ENCODE data around the gene CCDC92B. TPM values are rescaled to one million over a fixed set of nuclear protein-coding genes. Genes with fewer than 3 reads are reported as not detected.
"Not testable (repeated sequence)": the region's sequence is repeated elsewhere in the genome, so short reads cannot be mapped to it uniquely, and the experiment has no call there.

The CCDC92B gene
- total RNA-seq, 1 experiment from 2014 or later: 0.66 TPM

DNA sequence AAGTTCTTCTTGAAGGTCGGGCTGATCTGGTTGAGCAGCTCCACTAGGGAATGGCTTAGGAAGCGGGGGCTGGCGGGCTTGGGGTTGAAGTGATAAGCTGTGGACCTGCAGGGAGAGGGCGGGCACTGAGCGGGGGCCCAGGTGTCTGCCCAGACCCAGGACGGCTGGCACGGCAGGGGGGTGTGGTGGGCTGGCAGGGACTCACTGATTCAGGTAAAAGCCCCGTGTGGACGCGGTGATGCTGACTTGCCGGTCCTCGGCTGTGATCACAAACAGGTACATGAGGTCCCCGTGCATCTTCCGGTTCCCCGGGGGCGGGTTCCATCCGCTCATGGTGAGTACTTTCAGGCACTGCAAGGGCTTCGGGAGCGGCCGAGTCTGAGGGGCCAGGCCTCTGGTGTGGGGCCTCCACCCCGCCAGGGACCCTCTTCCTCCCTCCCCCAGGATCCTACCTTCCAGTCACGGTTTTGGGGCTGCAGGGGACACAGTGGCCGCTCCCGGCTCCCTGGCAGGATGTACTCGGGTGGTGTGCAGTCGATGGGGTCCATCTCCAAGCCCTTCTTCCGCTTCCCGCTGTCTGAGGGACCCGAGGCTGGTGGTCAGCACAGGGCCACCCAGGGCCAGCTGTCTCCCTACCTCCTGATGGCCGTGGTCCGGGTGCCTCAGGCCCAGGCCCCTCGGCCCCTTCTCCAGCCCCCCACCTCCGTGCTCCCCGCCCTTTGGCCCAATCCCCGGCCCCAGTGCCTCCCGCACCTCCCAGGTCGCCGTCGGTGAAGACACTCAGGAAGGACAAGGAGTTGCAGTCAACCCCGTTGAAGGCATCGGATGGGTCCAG lies 48.1 kb downstream of the CCDC92B start:
- intact Hi-C loops (cut with micrococcal nuclease; ENCODE audit: unreplicated experiment): no loop called here
- ChIA-PET CTCF (no interaction called here), POLR2A (no interaction called here)
- H3K4me3 Mint-ChIP-seq (ENCODE audit: unreplicated experiment): no peak overlapping the region
- no peaks in the 10 kb centered on the region for H3K27me3 Mint-ChIP-seq (ENCODE audit: insufficient read depth, unreplicated experiment)
- DNase-seq: peak in 1 of 2 experiments; percentile 34
- Histone ChIP-seq H3K36me3 (ENCODE audit: control insufficient read depth, insufficient read depth, low read length) (peaks cover 4% of the 10 kb centered on the region; the same call in 1 of the 2 replicates), H3K9me3 (no peaks in the 10 kb centered on the region), H3K4me1 (no peaks in the 10 kb centered on the region), H3K27me3 (replicated peaks; ENCODE audit: control insufficient read depth, insufficient read depth, low read length) (no peaks in the 10 kb centered on the region), H3K4me3 (ENCODE audit: low read depth, low read length) (no peak overlapping the region)
- no peaks in the 10 kb centered on the region for H3K4me1 Mint-ChIP-seq (ENCODE audit: low read depth, unreplicated experiment)
- peaks cover 85% of the 10 kb centered on the region for H3K36me3 Mint-ChIP-seq (ENCODE audit: insufficient read depth, unreplicated experiment)
- TF ChIP-seq, protein P1, sequence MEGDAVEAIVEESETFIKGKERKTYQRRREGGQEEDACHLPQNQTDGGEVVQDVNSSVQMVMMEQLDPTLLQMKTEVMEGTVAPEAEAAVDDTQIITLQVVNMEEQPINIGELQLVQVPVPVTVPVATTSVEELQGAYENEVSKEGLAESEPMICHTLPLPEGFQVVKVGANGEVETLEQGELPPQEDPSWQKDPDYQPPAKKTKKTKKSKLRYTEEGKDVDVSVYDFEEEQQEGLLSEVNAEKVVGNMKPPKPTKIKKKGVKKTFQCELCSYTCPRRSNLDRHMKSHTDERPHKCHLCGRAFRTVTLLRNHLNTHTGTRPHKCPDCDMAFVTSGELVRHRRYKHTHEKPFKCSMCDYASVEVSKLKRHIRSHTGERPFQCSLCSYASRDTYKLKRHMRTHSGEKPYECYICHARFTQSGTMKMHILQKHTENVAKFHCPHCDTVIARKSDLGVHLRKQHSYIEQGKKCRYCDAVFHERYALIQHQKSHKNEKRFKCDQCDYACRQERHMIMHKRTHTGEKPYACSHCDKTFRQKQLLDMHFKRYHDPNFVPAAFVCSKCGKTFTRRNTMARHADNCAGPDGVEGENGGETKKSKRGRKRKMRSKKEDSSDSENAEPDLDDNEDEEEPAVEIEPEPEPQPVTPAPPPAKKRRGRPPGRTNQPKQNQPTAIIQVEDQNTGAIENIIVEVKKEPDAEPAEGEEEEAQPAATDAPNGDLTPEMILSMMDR (IDR thresholded peaks at IDR 0.05; ENCODE audit: insufficient read depth in 1 of 2, low read depth in 1 of 2, low read length in 1 of 2, severe bottlenecking in 1 of 2, unreplicated experiment in 1 of 2): no peak
- H3K27ac Mint-ChIP-seq (ENCODE audit: unreplicated experiment): no peak overlapping the region
- BruUV-seq (replicated peaks): no TSS peak
- H3K9me3 Mint-ChIP-seq (ENCODE audit: unreplicated experiment): no peaks in the 10 kb centered on the region

DNA sequence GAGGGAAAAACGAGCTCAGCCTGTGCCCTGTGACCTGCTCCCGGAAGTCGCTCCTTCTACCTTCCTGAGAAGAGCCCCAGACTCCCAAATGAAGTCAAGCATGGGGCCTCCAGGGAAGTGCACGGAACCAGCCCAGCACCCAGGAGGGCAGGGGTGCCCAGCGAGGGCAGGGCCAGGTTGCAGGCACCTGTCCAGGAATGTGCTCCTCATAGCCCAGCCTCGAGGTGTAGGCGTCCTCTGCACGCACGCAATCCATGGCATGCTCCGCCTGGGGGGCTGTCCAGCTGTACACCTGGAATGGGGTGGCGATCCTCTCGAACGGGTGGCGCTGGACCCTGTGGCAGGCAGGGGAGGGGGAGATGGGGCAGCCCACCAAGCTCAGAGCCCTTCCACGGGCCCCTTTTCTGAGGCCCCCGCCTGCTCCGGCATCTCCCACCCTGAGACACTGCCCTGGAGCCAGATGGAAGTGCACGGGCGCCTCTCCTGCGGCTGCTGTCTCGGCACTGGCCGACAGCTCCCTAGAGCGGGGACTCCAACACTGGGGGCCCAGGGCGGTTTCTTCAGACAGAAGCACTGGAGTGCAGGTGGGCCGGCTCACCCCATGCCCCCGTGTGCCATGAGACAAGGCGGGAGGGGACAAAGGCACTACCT lies 48.8 kb downstream of the CCDC92B start:
- H3K9me3 Mint-ChIP-seq (ENCODE audit: unreplicated experiment): no peaks in the 10 kb centered on the region
- ChIA-PET POLR2A (no interaction called here), CTCF (no interaction called here)
- H3K27me3 Mint-ChIP-seq (ENCODE audit: insufficient read depth, unreplicated experiment): no peaks in the 10 kb centered on the region
- no peaks in the 10 kb centered on the region for H3K27me3 ChIP-seq (replicated peaks; ENCODE audit: control insufficient read depth, insufficient read depth, low read length)
- TF ChIP-seq, protein P1 (IDR thresholded peaks at IDR 0.05; ENCODE audit: insufficient read depth in 1 of 2, low read depth in 1 of 2, low read length in 1 of 2, severe bottlenecking in 1 of 2, unreplicated experiment in 1 of 2): no peak
- DNase-seq: peak in 1 of 2 experiments; percentile 26
- TSS peak; percentile 14 for BruUV-seq (replicated peaks)
- H3K4me3 Mint-ChIP-seq (ENCODE audit: unreplicated experiment): no peak overlapping the region
- no peaks in the 10 kb centered on the region for H3K4me1 Mint-ChIP-seq (ENCODE audit: low read depth, unreplicated experiment)
- H3K36me3 ChIP-seq (ENCODE audit: control insufficient read depth, insufficient read depth, low read length): peaks cover 4% of the 10 kb centered on the region; the same call in 1 of the 2 replicates
- H3K36me3 Mint-ChIP-seq (ENCODE audit: insufficient read depth, unreplicated experiment): peaks cover 83% of the 10 kb centered on the region
- H3K27ac Mint-ChIP-seq (ENCODE audit: unreplicated experiment): no peak overlapping the region
- no peaks in the 10 kb centered on the region for H3K4me1 ChIP-seq
- intact Hi-C loops (cut with micrococcal nuclease; ENCODE audit: unreplicated experiment): no loop called here
- no peaks in the 10 kb centered on the region for H3K9me3 ChIP-seq
- H3K4me3 ChIP-seq (ENCODE audit: low read depth, low read length): no peak overlapping the region

DNA sequence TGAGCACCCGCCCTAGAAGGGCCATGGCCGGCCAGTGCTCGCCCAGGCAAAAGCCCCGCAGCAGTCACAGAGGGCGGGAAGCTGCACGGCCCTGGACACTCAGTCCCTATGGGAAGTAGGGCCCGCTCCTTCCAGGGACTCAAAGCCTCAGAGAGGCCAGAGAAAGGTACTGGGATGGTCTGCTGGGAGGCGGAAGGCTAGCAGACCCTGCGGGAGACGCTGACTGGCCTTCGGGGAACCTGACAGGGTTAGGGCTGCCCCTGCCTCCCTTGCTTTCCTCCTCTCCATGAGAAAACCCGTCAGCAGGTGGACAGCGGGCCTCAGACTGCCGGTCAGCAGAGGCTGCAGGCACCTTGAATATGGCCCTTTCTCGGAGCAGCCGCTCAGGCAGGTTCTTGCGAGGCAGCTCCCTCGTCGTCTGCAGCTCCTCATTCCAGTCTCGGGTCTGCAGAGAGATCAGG lies 49.4 kb downstream of the CCDC92B start:
- DNase-seq: peak in 1 of 2 experiments; percentile 23
- CTCF ChIA-PET: interaction anchor here (0.6 to 0.7 kb wide), 2 partner anchors 14 to 156 kb away, joined by 4 to 13 read pairs; no protein-coding TSS in a partner anchor
- Histone ChIP-seq H3K4me1 (no peaks in the 10 kb centered on the region), H3K4me3 (ENCODE audit: low read depth, low read length) (no peak overlapping the region), H3K27me3 (replicated peaks; ENCODE audit: control insufficient read depth, insufficient read depth, low read length) (no peaks in the 10 kb centered on the region), H3K36me3 (ENCODE audit: control insufficient read depth, insufficient read depth, low read length) (peaks cover 4% of the 10 kb centered on the region; the same call in 1 of the 2 replicates), H3K9me3 (no peaks in the 10 kb centered on the region)
- TF ChIP-seq, protein P1 (IDR thresholded peaks at IDR 0.05; ENCODE audit: insufficient read depth in 1 of 2, low read depth in 1 of 2, low read length in 1 of 2, severe bottlenecking in 1 of 2, unreplicated experiment in 1 of 2): no peak
- H3K4me1 Mint-ChIP-seq (ENCODE audit: low read depth, unreplicated experiment): no peaks in the 10 kb centered on the region
- BruUV-seq (replicated peaks): no TSS peak
- POLR2A ChIA-PET: no interaction called here
- no peak overlapping the region for H3K4me3 Mint-ChIP-seq (ENCODE audit: unreplicated experiment)
- no peak overlapping the region for H3K27ac Mint-ChIP-seq (ENCODE audit: unreplicated experiment)
- H3K27me3 Mint-ChIP-seq (ENCODE audit: insufficient read depth, unreplicated experiment): no peaks in the 10 kb centered on the region
- H3K36me3 Mint-ChIP-seq (ENCODE audit: insufficient read depth, unreplicated experiment): peaks cover 81% of the 10 kb centered on the region
- intact Hi-C loops (cut with micrococcal nuclease; ENCODE audit: unreplicated experiment): no loop called here
- H3K9me3 Mint-ChIP-seq (ENCODE audit: unreplicated experiment): no peaks in the 10 kb centered on the region

DNA sequence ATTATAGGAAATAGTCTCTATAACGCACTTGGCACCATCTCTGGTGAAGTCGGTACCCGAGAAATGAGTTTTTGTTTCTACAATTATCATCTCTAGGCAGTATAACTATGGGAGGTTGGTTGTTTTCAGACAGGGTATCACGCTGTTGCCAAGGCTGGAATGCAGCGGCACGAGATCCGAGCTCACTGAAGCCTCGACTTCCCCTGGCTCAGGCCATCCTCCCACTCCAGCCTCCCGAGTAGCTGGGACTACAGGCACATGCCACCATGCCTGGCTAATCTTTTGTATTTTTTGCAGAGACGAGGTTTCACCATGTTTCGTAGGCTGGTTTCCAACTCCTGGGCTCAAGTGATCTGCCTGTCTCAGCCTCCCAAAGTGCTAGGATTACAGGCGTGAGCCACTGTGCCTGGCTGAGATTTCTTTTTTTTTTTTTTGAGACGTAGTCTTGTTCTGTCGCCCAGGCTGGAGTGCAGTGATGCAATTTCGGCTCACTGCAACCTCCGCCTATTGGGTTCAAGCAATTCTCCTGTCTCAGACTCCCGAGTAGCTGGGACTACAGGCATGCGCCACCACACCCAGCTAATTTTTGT lies 50.1 kb downstream of the CCDC92B start:
- not testable (repeated sequence) for H3K27me3 Mint-ChIP-seq (ENCODE audit: insufficient read depth, unreplicated experiment)

More for the DNA sequence above, 50.1 kb downstream of the CCDC92B start:
- BruUV-seq (replicated peaks); H3K36me3 ChIP-seq (ENCODE audit: control insufficient read depth, insufficient read depth, low read length); H3K9me3 ChIP-seq; H3K27ac Mint-ChIP-seq (ENCODE audit: unreplicated experiment); H3K4me1 Mint-ChIP-seq (ENCODE audit: low read depth, unreplicated experiment); H3K9me3 Mint-ChIP-seq (ENCODE audit: unreplicated experiment); H3K4me1 ChIP-seq; intact Hi-C loops (cut with micrococcal nuclease; ENCODE audit: unreplicated experiment); POLR2A ChIA-PET; H3K27me3 ChIP-seq (replicated peaks; ENCODE audit: control insufficient read depth, insufficient read depth, low read length); H3K4me3 ChIP-seq (ENCODE audit: low read depth, low read length); H3K4me3 Mint-ChIP-seq (ENCODE audit: unreplicated experiment); DNase-seq: not testable (repeated sequence)
- H3K36me3 Mint-ChIP-seq (ENCODE audit: insufficient read depth, unreplicated experiment): peaks cover 73% of the 10 kb centered on the region
- CTCF ChIA-PET: interaction anchor here (0.6 to 0.7 kb wide), 2 partner anchors 14 to 156 kb away, joined by 4 to 13 read pairs; no protein-coding TSS in a partner anchor

Measured in Caco-2 (cell line).